Endometrium (tissue), 2 donors: ENCODE data around the gene TTC17.
"Not testable (repeated sequence)": the region's sequence is repeated elsewhere in the genome, so short reads cannot be mapped to it uniquely, and the experiment has no call there.

Source experiments
- FAIRE-seq: peaks from 2 replicates; lab custom pipeline; 2012; peaks lifted over from hg19 to GRCh38; lab: Jason Lieb, UNC
- donor health status: control.
- donor health status: control.

The TTC17 gene

DNA sequence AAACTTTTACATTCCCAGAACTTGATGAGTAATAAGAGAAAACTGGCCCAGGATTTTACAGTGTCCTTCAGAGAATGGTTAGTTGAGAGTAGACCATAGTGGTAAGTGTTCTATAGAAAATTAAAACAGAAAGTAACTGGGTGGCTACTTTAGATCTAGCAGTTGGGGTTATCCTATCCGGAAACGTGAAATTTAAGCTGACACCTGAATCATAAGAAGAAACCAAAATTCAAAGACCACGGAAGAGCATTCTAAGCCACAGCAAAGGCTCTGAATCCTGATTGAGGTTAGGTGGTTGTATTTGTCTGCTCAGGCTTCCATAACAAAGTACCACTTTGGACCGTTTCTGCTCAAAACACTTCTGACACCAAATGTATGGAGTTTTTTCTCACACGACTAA is 34.0 kb downstream of the TTC17 start:
- FAIRE-seq = no peak

DNA sequence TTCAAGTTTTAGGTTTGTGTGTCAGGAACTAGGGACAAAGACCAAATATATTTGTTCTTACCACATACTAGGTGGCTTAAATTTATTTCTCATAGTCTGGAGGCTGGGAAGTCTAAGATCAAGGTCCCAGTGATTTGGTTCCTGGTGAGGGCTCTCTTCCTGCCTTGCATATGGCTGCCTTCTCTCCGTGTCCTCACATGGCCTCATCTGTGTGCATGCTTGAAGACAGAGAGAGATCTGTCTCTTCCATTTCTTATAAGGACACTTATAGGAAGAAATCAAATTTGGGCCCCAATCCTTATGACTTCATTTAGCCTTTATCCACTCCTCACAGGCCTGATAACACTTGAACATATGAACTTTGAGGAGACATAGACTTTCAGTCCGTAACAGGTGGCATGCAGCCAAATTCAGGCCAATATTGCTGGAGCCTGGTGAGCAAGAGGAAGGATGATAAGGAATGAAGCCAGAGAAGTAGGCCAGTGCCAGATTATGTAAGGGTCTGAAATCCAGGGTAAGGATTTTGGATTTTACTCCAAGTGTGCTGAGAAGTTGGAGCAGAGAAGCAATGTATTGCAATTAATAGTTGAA is 35.1 kb downstream of the TTC17 start:
- no peak for FAIRE-seq

DNA sequence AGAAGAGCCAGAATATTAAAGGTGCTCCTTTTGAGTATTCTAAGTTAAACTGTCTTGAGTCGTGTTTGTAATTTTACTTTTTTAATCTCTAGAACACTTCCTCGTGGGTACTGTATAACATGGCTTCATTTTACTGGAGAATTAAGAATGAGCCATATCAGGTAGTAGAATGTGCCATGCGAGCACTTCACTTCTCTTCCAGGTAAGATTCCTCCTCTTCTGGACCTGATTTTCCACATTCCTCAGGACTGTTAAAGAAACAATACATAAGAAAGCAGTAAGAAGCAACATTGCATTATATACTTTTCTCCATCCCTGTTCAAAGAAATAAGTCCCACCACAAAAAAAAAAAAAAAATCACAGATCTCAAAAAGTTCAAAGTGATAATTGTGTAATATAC is 37.9 kb downstream of the TTC17 start:
- no peak for FAIRE-seq

DNA sequence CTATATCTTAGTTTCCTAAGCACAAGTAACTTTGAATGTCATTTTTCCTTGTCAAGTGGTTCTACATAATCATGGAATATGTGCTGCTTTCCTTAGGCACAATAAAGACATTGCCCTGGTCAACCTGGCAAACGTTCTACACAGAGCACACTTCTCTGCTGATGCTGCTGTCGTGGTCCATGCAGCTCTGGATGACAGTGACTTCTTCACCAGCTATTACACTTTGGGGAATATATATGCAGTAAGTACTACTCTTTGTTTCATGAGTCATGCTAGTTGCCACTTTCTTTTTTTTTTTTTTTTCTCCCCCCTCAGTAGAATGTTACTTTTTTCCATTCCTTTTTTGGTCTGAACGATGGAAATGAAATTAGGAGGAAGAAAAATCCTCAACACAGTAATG is 38.5 kb downstream of the TTC17 start:
- FAIRE-seq = no peak

DNA sequence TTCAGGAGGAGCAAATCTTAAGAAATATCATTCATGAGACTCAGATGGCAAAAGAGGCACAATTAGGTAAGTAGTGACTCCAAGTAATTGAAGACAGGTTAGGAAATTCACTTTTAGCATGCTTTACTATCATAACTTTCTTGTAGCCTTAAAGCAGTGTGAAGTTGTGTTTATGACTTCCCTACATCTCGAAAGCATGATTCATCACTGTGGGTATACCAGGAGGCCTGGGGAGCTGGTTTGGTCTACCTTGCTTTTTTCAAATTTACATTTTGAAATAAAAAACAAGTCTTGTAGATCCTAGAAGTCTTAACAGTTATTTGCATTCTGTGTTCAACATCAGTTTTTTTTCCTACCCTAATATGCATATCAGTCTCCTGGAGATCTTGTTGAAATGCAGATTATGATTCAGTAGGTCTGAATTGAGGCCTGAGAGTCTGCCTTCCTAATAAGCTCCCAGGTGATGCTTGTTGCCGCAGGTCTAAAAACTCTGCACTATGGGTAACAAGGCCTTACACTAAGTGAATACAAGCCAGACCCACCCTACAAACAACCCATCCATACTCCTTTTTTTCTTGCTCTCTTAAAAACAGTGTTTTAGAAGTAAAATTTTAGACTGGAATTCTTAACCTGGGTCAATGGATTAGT is 41.4 kb downstream of the TTC17 start:
- FAIRE-seq = no peak

DNA sequence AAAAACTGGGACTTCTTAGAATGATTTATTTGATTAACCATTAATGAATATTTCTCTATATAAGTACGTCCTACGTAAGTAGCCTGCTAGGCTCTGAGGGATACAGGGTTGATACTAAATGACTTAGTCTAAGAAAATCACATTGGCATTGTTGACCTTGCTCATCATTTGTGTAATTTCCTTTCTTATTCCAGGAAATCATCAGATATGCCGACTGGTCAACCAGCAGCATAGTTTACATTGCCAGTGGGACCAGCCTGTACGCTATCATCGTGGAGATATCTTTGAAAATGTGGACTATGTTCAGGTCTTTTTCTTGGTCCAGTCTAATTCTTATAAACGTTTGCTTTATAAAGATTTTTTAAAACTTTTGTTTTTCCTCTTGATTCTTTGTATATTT is 42.5 kb downstream of the TTC17 start:
- no peak for FAIRE-seq

DNA sequence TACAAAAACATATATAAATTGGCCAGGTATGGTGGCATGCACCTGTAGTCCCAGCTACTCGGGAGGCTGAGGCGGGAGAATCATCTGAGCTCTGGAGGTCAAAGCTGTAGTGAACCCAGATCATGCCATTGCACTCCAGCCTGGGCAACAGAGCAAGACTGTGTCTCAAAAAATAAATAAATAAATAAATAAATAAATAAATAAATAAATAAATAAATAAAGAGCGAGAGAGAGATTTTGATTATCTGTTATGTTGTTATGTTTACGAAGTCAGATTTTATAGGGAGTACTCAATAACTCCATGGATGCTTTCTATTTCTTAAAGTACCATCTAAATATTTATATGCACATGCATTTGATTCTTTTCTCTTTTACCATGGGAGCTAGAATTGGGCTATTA is 43.1 kb downstream of the TTC17 start:
- FAIRE-seq = not testable (repeated sequence)

DNA sequence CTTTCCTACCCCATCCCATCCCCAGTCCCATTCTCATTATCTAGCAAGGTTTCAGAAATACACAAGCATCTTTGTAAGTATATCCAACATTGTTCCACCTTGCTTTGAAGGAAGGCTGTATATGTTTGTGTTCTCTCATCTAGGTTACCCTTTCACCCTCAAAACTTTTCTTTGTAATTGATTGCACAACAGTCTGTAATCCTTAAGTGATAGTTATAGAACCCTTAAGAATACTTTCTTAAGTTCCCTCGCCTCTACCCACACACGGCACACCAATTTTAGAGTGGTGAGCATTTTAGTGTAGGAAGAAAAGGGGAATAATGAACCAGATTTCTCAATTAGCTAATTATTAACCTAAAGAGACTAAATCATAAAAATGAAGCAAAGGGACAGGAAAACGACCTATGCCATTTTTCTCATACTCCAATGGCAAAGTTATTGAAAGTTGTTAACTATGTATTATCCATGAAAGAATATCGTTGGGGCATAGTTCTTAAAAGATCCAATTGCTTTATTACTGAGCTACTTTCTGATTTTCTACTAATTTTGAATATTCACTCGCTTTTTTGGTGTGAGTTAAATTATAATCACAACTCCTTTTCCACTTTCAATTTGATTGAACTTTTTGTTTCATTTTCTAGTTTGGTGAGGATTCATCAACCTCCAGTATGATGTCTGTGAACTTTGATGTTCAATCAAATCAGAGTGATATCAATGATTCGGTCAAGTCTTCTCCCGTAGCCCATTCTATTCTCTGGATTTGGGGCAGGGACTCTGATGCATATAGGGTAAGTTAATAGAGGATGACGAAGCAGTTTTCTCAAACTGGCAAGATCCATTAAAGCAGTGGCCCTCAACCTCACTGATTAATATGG is 44.9 kb downstream of the TTC17 start:
- FAIRE-seq = no peak

DNA sequence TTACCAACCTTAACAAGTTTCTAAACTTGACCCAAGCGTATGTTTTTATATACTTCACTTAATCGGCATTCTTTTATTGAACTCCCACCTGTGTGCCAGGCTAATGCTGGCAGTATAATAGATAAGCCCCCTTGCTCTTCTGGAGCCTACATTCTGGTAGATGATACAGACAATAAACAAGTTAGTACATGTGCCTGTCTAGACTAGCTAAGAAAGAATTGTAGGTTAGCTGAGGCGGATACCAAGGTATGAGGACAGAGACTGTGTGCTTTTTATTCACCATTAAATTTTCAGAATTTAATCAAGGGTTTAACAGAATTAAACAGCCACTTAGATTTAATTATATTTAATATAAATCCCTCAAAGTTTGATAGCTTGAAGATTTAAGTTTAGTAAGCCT is 45.7 kb downstream of the TTC17 start:
- no peak for FAIRE-seq

DNA sequence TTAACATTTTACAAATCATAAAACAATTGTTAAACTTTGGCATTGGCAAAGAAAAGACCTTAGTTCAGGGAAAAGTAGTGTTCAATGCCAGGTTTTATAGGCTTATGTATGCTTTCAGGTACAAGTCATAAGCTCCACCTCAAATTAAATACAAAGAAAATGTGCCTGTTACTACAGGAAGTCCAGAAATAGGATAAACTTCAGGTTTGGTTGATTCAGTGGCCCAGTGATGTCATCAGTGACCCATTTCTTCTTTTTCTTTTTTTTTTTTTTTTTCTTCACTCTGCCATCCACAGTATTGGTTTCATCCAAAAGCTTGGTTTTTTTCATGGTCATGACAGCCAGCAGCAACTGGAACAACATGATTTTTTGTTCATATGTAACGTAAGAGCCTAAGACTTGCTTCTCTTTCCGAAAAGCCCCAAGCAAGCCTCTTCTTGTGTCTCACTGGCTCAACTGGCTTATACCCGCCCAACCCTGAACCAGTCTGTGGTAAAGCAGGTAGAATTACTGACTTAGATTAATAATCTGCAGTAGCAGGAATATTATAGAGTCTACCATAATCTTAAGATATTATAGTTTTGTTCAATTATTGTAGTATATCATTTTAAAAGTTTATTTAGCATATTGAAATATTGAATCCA is 46.2 kb downstream of the TTC17 start:
- FAIRE-seq = no peak

DNA sequence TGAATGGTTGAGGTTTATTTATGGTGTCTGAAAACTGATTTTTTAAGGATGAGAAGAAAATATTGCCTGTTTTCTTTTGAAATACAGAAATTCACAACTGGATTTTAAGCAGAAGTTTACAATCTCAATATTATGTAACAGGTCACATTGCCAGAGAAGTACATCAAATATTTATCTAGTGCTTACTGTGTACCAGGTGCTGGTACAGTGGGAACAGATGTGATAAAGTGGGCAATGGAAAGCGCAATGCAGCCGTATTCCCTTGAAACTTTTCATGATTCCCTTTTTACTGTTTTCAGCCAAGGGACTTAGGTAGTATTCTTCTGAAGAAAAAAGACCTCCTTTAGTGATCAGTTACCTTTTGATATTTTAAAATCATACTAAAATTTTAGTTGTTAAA is 49.6 kb downstream of the TTC17 start:
- no peak for FAIRE-seq

DNA sequence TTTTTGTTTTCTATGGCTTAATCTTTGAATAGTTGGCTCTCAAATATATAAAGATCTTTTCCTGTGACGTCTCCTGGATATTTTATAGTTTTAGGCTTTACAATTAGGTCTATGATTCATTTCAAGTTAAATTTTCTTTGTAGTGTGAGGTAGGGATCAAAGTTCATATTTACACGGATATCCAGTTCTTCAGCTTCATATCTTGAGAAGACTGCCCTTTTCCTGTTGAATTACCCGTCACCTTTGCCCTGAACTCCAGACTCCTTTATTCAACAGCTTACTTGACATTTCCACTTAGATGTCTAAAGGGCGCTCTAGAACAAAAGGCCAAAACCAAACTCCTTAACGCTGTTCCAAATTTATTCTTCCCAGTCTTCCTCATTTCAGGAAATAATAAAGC is 51.7 kb downstream of the TTC17 start:
- no peak for FAIRE-seq

DNA sequence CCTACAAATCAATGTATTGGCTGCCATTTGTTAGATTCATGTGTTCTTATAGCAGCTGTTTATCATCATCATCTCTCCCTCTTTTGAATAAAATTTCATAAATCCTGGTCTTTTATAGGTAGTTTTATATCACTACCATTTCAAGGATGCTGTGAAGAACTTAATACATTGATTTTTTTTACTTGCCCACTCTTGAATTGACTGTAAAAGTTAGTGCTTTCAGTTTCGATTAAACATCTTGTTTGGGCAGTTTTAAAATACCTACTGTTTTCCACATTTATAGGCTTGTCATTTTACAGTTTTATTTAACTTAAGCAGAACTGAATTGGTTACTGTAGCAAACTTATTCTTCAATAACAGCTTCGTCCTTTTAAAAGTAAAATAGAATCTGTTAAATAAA is 59.5 kb downstream of the TTC17 start:
- FAIRE-seq = no peak

DNA sequence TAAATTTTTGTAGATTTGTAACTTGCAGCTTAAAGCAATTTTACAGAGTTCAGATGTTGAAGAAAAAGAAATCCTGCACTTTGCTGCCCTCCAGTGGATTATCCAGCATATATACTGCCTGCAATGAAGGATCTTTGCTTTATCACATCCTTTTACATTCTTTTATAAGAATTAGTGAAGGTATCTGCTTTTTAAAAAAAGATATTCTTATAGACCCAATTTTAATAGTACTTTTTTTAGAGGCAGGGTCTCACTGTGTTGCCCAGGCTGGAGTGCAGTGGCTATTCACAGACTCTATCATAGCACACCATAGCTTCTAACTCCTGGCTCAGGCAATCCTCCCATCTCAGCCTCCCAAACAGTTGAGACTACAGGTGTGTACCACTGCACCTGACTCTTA is 60.7 kb downstream of the TTC17 start:
- peak; percentile 46 for FAIRE-seq

DNA sequence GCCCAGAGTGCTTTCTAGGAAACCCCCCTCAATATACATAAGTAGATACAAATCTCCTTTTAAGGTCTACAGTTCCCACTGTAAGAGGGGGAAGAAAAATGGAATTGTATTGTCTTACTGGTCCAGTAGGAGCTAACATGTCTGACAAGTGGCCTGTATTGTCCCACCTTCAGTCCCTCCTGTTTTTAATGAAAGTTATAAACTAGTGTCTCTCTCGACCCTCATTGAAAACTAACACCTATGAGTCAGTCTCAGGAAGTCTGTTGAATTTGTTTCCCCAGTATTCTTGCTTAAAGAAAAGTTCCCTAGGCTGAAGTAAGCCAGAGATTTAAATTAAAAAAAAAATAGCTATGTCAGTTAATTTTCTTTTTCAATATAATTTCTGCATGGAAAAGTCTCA is 69.3 kb downstream of the TTC17 start:
- no peak for FAIRE-seq

DNA sequence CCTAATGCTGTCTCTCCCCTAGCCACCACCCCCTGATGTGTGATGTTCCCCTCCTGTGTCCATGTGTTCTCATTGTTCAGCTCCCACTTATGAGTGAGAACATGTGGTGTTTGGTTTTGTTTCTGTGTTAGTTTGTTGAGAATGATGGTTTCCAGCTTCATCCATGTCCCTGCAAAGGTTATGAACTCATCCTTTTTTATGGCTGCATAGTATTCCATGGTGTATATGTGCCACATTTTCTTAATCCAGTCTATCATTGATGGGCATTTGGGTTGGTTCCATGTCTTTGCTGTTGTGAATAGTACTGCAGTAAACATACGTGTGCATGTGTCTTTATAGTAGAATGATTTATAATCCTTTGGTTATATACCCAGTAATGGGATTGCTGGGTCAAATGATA is 72.2 kb downstream of the TTC17 start:
- FAIRE-seq = not testable (repeated sequence)

DNA sequence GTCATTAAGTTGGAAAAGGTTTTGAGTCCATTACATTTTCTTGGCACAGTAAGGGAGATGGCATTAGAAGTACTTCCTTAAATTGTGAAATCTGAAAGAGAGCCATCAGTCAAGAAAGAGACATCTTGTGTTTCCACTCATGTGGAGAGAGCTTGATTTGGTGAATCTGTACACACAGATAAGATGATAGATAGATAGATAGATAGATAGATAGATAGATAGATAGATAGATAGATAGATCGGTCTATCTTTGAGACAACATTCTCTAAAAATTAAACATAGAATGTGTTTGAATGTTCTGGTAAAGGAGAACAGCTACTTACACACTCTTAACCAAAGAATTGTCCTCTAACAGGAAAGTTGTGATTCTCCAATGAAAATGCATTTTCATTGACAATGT is 76.2 kb downstream of the TTC17 start:
- FAIRE-seq = no peak

DNA sequence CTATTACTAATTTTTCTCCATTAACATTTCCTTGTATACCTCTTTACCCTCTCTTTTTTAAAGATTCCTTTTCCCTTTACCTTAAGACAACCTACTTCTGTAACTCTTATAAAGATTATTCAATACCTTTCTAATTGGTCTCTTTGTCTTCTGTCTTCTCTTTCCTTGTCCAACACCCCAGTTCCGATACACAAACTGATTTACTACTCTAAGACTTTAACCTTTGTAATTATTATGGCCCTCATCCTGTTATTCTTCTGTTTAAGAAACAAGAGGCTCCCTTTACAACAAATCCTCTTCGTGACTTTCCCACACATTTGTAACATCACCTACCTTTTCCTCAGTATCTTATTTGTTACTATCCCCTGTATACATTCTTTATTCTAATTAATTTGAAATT is 81.8 kb downstream of the TTC17 start:
- FAIRE-seq = no peak

DNA sequence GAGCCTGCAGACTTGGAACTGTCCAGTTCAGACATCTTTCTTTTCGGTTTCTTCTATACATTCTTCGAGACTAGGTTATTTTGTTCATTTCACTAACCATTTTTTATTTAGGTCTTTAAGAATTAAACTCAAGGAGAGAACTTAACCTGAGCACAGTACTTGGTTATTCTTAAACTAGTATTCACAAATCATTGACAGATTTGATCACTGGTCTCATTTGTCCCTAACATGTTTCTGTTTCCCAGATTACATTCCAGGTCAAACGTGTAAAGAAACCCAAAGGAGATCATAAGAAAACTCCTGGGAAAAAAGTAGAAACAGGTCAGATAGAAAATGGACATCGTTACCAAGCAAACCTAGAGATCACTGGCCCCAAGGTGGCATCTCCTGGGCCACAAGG is 85.1 kb downstream of the TTC17 start:
- FAIRE-seq = no peak

DNA sequence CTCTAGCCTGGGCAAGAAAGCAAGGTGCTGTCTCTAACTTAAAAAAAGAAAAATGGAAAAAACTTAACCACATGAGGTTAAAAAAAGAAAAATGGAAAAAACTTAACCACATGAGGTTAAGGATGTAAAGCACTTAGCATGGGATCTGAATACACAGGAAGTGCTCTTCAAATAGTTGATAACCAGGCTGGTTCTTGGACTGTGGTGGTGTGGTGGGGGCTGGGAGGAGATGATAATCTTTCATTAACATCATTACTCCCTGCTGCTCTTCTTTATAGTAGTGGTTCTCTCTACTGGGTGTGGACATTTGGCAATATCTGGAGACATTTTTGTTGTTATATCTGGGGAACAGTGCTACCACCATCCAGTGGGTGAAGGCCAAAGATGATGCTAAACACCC is 88.4 kb downstream of the TTC17 start:
- no peak for FAIRE-seq

DNA sequence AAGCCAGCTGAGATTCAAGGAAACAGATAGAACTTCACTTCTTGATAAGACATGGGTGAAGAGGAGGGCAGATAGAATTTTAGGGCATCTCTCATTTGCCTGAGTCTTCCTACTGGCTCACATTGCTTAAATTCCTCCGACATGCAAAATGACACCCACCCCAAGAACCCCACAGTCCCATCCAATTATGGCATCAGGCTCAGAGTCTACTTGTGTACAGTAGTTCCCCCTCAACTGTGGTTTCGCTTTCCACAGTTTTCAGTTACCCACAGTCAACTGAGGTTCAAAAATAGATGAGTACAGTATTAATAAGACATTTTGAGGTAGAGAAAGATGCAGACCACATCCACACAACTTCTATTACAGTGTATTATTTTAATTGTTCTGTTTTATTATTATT is 99.8 kb downstream of the TTC17 start:
- FAIRE-seq = no peak

DNA sequence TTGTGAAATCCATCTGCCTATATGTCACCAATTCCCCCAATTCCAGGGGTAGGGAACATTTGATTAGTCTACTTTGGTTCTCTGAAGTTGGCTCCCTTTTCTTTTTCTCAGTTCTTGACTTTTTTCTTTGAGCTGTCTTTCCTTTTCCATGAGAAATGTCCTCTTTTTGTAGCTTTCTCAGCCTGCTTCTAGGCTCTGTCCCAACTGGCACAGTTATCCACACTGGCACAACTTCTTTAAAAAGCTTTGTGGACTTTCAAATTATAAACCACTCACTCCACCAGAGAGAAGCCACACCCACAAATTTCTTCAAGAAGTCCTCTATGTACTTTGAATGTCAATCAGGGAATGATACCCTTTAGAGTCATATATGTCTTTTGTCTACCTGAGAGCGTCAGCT is 100.5 kb downstream of the TTC17 start:
- FAIRE-seq = no peak

DNA sequence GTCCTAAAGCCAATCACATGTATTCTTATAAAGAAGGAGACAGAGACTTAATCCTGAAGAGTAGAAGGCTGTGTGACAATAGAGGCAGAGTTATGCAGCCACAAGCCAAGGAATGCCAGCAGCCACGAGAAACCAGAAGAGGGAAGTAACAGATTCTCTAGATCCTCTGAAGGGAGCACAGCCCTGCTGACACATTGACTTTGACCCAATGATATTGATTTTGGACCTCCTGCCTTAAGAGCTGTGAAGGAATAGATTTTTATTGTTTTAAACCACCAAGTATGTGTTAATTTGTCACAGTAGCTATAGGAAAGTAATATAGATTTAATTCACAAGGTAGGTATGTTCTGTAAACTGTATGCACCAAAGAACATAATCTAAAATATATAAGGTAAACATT is 103.6 kb downstream of the TTC17 start:
- FAIRE-seq = no peak
